GM23338 (cell line): Measurements from ENCODE around the gene ATF7IP. TPM values are rescaled to one million over a fixed set of nuclear protein-coding genes. Genes with fewer than 3 reads are reported as not detected.

Source experiments
- ATAC-seq: fragments of 200-7000 bp; cut with Tn5 transposase; 3 replicates; pipeline ENCODE4 v1.9.1; 2020
- DNase-seq: peaks from one replicate; pipeline ENCODE4 v3.0.0-alpha.2; 2015; ENCODE audit warnings: low spot score
- H2AFZ ChIP-seq: fragments of 200-600 bp; sonication (generic); 2 replicates; pipeline ENCODE4 v1.8.0; 2016; ENCODE audit warnings: antibody characterized with exemption, mild to moderate bottlenecking, moderate library complexity
- H3F3A ChIP-seq: fragments of 200-600 bp; sonication (generic); replicated peaks from 2 replicates; pipeline ENCODE4 v1.8.0; 2017; ENCODE audit warnings: antibody characterized with exemption, mixed run types, low read depth
- H3K27ac ChIP-seq: fragments of 200-600 bp; sonication (generic); 2 replicates; pipeline ENCODE4 v1.6.1; 2016; ENCODE audit warnings: low read depth
- H3K27me3 ChIP-seq: fragments of 200-600 bp; sonication (generic); 2 replicates; pipeline ENCODE4 v1.8.0; 2016; ENCODE audit warnings: mild to moderate bottlenecking, mixed run types, moderate library complexity; ENCODE audit not compliant: insufficient read depth
- H3K36me3 ChIP-seq: fragments of 200-600 bp; sonication (generic); 2 replicates; pipeline ENCODE4 v1.8.0; 2016; ENCODE audit warnings: mild to moderate bottlenecking; ENCODE audit not compliant: insufficient read depth
- H3K4me1 ChIP-seq: fragments of 200-600 bp; sonication (generic); 2 replicates; pipeline ENCODE4 v1.8.0; 2016; ENCODE audit warnings: mild to moderate bottlenecking, moderate library complexity; ENCODE audit not compliant: insufficient read depth
- H3K4me2 ChIP-seq: fragments of 200-600 bp; sonication (generic); 2 replicates; pipeline ENCODE4 v1.7.1; 2017; ENCODE audit warnings: mixed run types
- H3K4me3 ChIP-seq: fragments of 200-600 bp; sonication (generic); 2 replicates; pipeline ENCODE4 v1.6.1; 2016; ENCODE audit warnings: mixed run types
- H3K79me2 ChIP-seq: fragments of 200-600 bp; sonication (generic); replicated peaks from 2 replicates; pipeline ENCODE4 v1.8.0; 2017; ENCODE audit warnings: mild to moderate bottlenecking; ENCODE audit not compliant: insufficient read depth
- H3K9me2 ChIP-seq: fragments of 200-600 bp; sonication (generic); 2 replicates; pipeline ENCODE4 v1.8.0; 2017; ENCODE audit not compliant: insufficient read depth
- H4K20me1 ChIP-seq: fragments of 200-600 bp; sonication (generic); replicated peaks from 2 replicates; pipeline ENCODE4 v1.8.0; 2017; ENCODE audit warnings: mild to moderate bottlenecking; ENCODE audit not compliant: insufficient read depth
- H3K27ac Mint-ChIP-seq: 2 replicates; pipeline ENCODE4 v1.8.0; 2020; ENCODE audit warnings: inconsistent platforms, mild to moderate bottlenecking, moderate library complexity, mixed read lengths
- H3K27me3 Mint-ChIP-seq: 3 replicates; pipeline ENCODE4 v1.8.0; 2022; ENCODE audit warnings: low read depth, mild to moderate bottlenecking, moderate library complexity, mixed read lengths, inconsistent platforms; ENCODE audit not compliant: insufficient read depth, poor library complexity
- H3K36me3 Mint-ChIP-seq: 3 replicates; pipeline ENCODE4 v1.8.0; 2021; ENCODE audit warnings: low read depth, mild to moderate bottlenecking, inconsistent platforms, moderate library complexity, mixed read lengths
- H3K4me1 Mint-ChIP-seq: 3 replicates; pipeline ENCODE4 v1.8.0; 2020; ENCODE audit warnings: mild to moderate bottlenecking, inconsistent platforms, mixed read lengths
- H3K4me3 Mint-ChIP-seq: 3 replicates; pipeline ENCODE4 v1.8.0; 2021; ENCODE audit warnings: moderate library complexity, mild to moderate bottlenecking, inconsistent platforms, mixed read lengths
- H3K9me3 Mint-ChIP-seq: 3 replicates; pipeline ENCODE4 v1.8.0; 2020; ENCODE audit warnings: moderate library complexity, mild to moderate bottlenecking, inconsistent platforms, mixed read lengths
- CTCF ChIP-seq, 2 experiments: fragments of 200-600 bp in 1 of 2; sonication (generic) in 1 of 2; conservative IDR thresholded peaks; 2 replicates each; pipeline versions ENCODE4 v1.5.1 to v1.6.1; 2016 to 2017; ENCODE audit warnings: antibody characterized with exemption in 2 of 2, low read depth in 2 of 2, mild to moderate bottlenecking in 2 of 2, moderate library complexity in 1 of 2
- ETS1 ChIP-seq: IDR thresholded peaks from 2 replicates; pipeline ENCODE4 v1.6.1; 2016; ENCODE audit warnings: antibody characterized with exemption
- EZH2 ChIP-seq: fragments of 200-600 bp; sonication (generic); IDR thresholded peaks from one replicate; pipeline ENCODE4 v1.8.0; 2017; ENCODE audit warnings: antibody characterized with exemption, mild to moderate bottlenecking, low read depth; ENCODE audit not compliant: unreplicated experiment
- POLR2AphosphoS5 ChIP-seq: IDR thresholded peaks from 2 replicates; pipeline ENCODE4 v1.6.1; 2016; ENCODE audit warnings: antibody characterized with exemption, low read depth
- REST ChIP-seq: IDR thresholded peaks from one replicate; pipeline ENCODE4 v1.6.1; 2018; ENCODE audit warnings: antibody characterized with exemption; ENCODE audit not compliant: unreplicated experiment
- STAT1 ChIP-seq: IDR thresholded peaks from one replicate; pipeline ENCODE4 v1.6.1; 2016; ENCODE audit warnings: antibody characterized with exemption; ENCODE audit not compliant: unreplicated experiment
- ZNF114 ChIP-seq: fragments of 250-450 bp; sonication (Bioruptor Pico); IDR thresholded peaks from 2 replicates; pipeline ENCODE4 v1.5.0; 2020; ENCODE audit warnings: mild to moderate bottlenecking, moderate library complexity
- ZNF331 ChIP-seq: fragments of 250-450 bp; sonication (Bioruptor Pico); IDR thresholded peaks from 2 replicates; pipeline ENCODE4 v1.5.0; 2020; ENCODE audit warnings: low read depth, mild to moderate bottlenecking, moderate library complexity
- ZNF462 ChIP-seq: fragments of 250-450 bp; sonication (Bioruptor Pico); IDR thresholded peaks from 2 replicates; pipeline ENCODE4 v1.5.0; 2020; ENCODE audit warnings: mild to moderate bottlenecking, moderate library complexity
- polyA plus RNA-seq: library from polyadenylated mRNA; unstranded; fragments of >200 nt; fragmentation: Nextera tagmentation; extraction: Ambion mirVana; gene quantifications from 2 replicates; pipeline ENCODE4 v1.2.1, GENCODE V29; 2016
- total RNA-seq: library from RNA; depleted of rRNA; stranded (reverse); fragments of >200 nt; shearing (Covaris generic); gene quantifications from 2 replicates; pipeline ENCODE4 v1.2.3, GENCODE V29; 2014

ATF7IP gene
- total and polyA plus RNA-seq, 2 experiments from 2014 or later = 76.4 to 118 TPM

GRCh38 chr12:14325716-14326343 lies 39.7 kb upstream of the ATF7IP start (continued):
- TF ChIP-seq CTCF (conservative IDR thresholded peaks at IDR 0.05; ENCODE audit: low read depth in 2 of 2) (no peak), POLR2AphosphoS5 (no peak), REST (no peak)

GRCh38 chr12:14326699-14327098 lies 38.8 kb upstream of the ATF7IP start:
- Mint-ChIP-seq H3K4me1 (no peaks in the 10 kb centered on the region), H3K4me3 (no peak overlapping the region), H3K27me3 (peaks cover 1% of the 10 kb centered on the region), H3K9me3 (peaks cover 10% of the 10 kb centered on the region; the same call in 2 of the 3 replicates), H3K27ac (no peak overlapping the region), H3K36me3 (peaks cover 5% of the 10 kb centered on the region; the same call in 2 of the 3 replicates)
- H3K4me2 ChIP-seq = no peak overlapping the region
- no peaks in the 10 kb centered on the region for H3K4me1 ChIP-seq
- H3K27ac ChIP-seq = no peak overlapping the region
- no peaks in the 10 kb centered on the region for H3F3A ChIP-seq
- H3K9me2 ChIP-seq = no peaks in the 10 kb centered on the region
- no peaks in the 10 kb centered on the region for H3K36me3 ChIP-seq
- H4K20me1 ChIP-seq = no peaks in the 10 kb centered on the region
- no peak overlapping the region for H3K4me3 ChIP-seq
- H3K27me3 ChIP-seq = no peaks in the 10 kb centered on the region
- H2AFZ ChIP-seq = no peak overlapping the region
- ATAC-seq (no peak), DNase-seq (no peak)
- no peaks in the 10 kb centered on the region for H3K79me2 ChIP-seq
- no peak for TF ChIP-seq POLR2AphosphoS5
- no peak for TF ChIP-seq ZNF462 (CRISPR knock-in tag)
- TF ChIP-seq ETS1 = no peak
- no peak for TF ChIP-seq CTCF (conservative IDR thresholded peaks at IDR 0.05; ENCODE audit: low read depth in 2 of 2)
- no peak for TF ChIP-seq ZNF331 (CRISPR knock-in tag)
- no peak for TF ChIP-seq EZH2
- TF ChIP-seq ZNF114 (CRISPR knock-in tag) = no peak
- TF ChIP-seq STAT1 = no peak
